Activated T-cell treated with anti-CD3 and anti-CD28 coated beads, Interleukin-2, amount 50 U/mL, for 24 hours (primary cell): Measurements from ENCODE around the gene CCL13.

Experiments
- DNase-seq: peaks from one replicate; pipeline ENCODE4 v3.0.0-alpha.2; 2020
- H3K27ac Mint-ChIP-seq: 2 replicates; pipeline ENCODE4 v1.8.0; 2020; ENCODE audit warnings: mild to moderate bottlenecking, mixed read lengths
- H3K27me3 Mint-ChIP-seq: 2 replicates; pipeline ENCODE4 v1.8.0; 2020; ENCODE audit warnings: mixed read lengths
- H3K36me3 Mint-ChIP-seq: 2 replicates; pipeline ENCODE4 v1.8.0; 2020; ENCODE audit warnings: low read depth, mixed read lengths
- H3K4me1 Mint-ChIP-seq: 2 replicates; pipeline ENCODE4 v1.8.0; 2020; ENCODE audit warnings: low read depth, mixed read lengths
- H3K4me3 Mint-ChIP-seq: 2 replicates; pipeline ENCODE4 v1.8.0; 2020; ENCODE audit warnings: mild to moderate bottlenecking, moderate library complexity, mixed read lengths
- H3K9me3 Mint-ChIP-seq: 2 replicates; pipeline ENCODE4 v1.8.0; 2020; ENCODE audit warnings: mixed read lengths

The CCL13 gene

GRCh38 chr17:34384822-34385605 is 28.7 kb downstream of the CCL13 start:
- no peak overlapping the region for H3K27ac Mint-ChIP-seq

DNA sequence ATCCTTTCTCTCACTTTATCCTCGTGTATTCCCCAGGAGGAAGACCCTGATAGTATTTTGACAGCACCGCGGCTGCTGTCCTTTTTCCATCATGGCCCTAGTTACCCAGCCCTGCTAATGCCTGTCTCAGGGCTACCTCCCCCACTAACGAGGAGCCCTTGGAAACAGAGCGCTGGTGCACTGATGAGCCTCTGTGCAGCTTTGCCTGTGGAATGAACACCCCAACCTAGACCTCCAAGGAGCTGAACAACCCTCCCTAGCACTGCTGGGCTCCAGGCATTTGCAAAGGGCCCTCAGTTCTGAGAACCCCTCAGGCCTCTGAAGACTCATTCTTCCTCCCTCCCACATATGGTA is 30.0 kb downstream of the CCL13 start:
- no peak for DNase-seq
- no peak overlapping the region for H3K27ac Mint-ChIP-seq
- no peak overlapping the region for H3K4me3 Mint-ChIP-seq
- no peaks in the 10 kb centered on the region for H3K36me3 Mint-ChIP-seq
- peaks cover 36% of the 10 kb centered on the region for H3K4me1 Mint-ChIP-seq
- H3K27me3 Mint-ChIP-seq = peaks cover 42% of the 10 kb centered on the region
- H3K9me3 Mint-ChIP-seq = no peaks in the 10 kb centered on the region

More at GRCh38 chr17:34384822-34385605, 28.7 kb downstream of the CCL13 start:
- Mint-ChIP-seq H3K4me1 (peaks cover 47% of the 10 kb centered on the region), H3K36me3 (no peaks in the 10 kb centered on the region), H3K4me3 (no peak overlapping the region), H3K27me3 (peaks cover 49% of the 10 kb centered on the region), H3K9me3 (no peaks in the 10 kb centered on the region)
- no peak for DNase-seq

GRCh38 chr17:34386697-34387550 is 30.6 kb downstream of the CCL13 start:
- Mint-ChIP-seq H3K27me3 (peaks cover 42% of the 10 kb centered on the region), H3K4me1 (peaks cover 34% of the 10 kb centered on the region), H3K9me3 (no peaks in the 10 kb centered on the region), H3K27ac (no peak overlapping the region), H3K4me3 (no peak overlapping the region), H3K36me3 (no peaks in the 10 kb centered on the region)
- no peak for DNase-seq

DNA sequence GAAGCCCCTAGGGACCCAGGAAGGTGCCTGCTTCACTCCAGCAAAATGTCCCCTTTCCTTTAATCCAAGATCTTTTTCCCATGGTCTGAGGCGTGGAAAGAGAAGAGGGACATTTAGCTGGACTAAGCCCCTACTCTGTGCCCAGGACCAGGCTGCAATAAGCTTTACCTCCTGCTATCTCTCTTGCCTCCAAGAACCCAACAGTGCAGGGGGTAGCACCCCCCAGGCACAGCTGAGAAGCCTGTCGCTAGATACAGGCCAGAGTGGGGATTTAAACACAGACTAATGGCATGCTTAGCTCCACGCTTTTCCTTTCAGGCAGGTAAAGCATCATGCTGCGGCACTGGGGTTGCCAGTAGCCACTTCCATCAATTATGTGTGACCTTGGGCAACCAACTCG is 31.3 kb downstream of the CCL13 start:
- Mint-ChIP-seq H3K9me3 (no peaks in the 10 kb centered on the region), H3K4me1 (peaks cover 29% of the 10 kb centered on the region), H3K4me3 (no peak overlapping the region), H3K27ac (no peak overlapping the region), H3K36me3 (no peaks in the 10 kb centered on the region), H3K27me3 (peaks cover 42% of the 10 kb centered on the region)
- DNase-seq = no peak

DNA sequence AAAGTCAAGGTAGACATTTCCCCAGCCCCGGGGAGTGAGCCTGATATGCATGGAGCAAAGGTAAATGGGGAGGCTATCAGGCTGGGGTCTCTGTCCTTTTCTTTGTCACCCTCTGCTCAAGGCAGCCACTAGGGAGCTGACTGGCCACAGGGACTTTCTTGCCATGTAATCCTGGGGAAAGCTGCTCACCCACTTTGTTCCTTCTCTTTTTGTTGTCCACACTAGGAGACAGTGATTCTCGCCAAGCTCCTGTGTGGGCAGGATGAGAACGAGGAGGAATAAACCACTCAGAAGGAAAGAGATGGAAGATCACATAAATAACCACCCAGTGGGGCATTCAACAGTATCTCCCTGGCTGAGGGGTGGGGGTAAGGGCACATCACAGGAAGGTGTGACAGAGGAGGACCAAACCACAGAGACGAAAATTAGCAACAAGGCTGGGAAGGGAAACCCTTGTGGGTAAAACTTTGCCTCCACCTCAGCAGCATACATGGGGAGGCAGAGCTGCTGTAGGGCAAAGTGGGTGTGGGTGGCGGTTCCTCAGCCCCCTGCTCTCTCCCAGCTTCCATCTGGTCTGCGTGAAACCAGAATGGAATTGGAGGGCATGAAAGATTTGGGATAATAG is 33.0 kb downstream of the CCL13 start:
- Mint-ChIP-seq H3K27me3 (peaks cover 35% of the 10 kb centered on the region), H3K4me3 (no peak overlapping the region), H3K9me3 (no peaks in the 10 kb centered on the region), H3K4me1 (peaks cover 19% of the 10 kb centered on the region), H3K36me3 (no peaks in the 10 kb centered on the region), H3K27ac (no peak overlapping the region)
- no peak for DNase-seq

- Mint-ChIP-seq H3K4me1 (peaks cover 19% of the 10 kb centered on the region), H3K27me3 (peaks cover 26% of the 10 kb centered on the region), H3K4me3 (no peak overlapping the region), H3K9me3 (no peaks in the 10 kb centered on the region), H3K36me3 (no peaks in the 10 kb centered on the region), H3K27ac (no peak overlapping the region)
- no peak for DNase-seq
Measured at GRCh38 chr17:34390649-34391048, 34.4 kb downstream of the CCL13 start.

DNA sequence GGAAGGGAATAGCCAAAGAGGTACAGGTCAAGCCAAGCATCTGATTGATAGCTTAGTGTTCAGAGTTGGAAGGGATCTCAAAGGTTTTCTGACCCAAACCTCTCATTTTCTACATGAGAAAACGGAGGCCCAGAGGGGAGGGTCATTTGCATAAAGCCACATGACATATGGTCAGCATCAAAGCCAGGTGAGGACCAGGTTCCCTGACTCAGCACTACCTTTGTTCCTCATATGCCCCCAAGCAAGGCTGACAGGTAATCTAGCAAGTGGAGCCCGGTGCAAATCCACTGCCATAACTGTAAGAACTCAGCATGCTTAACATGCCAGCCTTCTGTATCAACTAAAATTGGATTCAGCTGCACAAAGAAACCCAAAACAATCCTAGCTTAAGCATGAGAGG is 35.0 kb downstream of the CCL13 start:
- no peak for DNase-seq
- Mint-ChIP-seq H3K36me3 (no peaks in the 10 kb centered on the region), H3K9me3 (no peaks in the 10 kb centered on the region), H3K4me1 (peaks cover 18% of the 10 kb centered on the region), H3K4me3 (no peak overlapping the region), H3K27me3 (peaks cover 20% of the 10 kb centered on the region), H3K27ac (no peak overlapping the region)

- Mint-ChIP-seq H3K4me3 (no peak overlapping the region), H3K9me3 (no peaks in the 10 kb centered on the region), H3K27ac (no peak overlapping the region), H3K27me3 (peaks cover 23% of the 10 kb centered on the region), H3K4me1 (peaks cover 7% of the 10 kb centered on the region), H3K36me3 (no peaks in the 10 kb centered on the region)
- no peak for DNase-seq
Measured at GRCh38 chr17:34393401-34393800, 37.1 kb downstream of the CCL13 start.

DNA sequence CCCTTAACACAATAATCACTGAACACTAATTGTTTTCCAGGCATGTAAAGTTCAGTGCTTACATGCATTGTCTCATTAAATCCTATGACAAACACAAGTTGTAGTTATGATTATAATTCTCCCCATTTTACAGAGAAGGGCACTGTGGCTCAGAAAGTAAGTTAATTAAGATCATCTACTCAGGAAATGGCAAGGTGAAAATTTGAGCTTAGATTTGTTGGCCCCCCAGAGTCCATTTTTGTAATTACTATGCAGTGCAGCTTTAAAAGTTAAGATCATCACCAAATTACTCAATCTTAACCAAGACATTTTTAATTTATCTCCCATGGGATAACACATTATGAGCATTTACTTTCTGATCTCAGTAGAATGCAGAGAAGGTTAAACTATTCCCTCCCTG is 41.0 kb downstream of the CCL13 start:
- Mint-ChIP-seq H3K27me3 (peaks cover 24% of the 10 kb centered on the region), H3K9me3 (no peaks in the 10 kb centered on the region), H3K4me1 (no peaks in the 10 kb centered on the region), H3K27ac (no peak overlapping the region), H3K4me3 (no peak overlapping the region), H3K36me3 (no peaks in the 10 kb centered on the region)
- no peak for DNase-seq

DNA sequence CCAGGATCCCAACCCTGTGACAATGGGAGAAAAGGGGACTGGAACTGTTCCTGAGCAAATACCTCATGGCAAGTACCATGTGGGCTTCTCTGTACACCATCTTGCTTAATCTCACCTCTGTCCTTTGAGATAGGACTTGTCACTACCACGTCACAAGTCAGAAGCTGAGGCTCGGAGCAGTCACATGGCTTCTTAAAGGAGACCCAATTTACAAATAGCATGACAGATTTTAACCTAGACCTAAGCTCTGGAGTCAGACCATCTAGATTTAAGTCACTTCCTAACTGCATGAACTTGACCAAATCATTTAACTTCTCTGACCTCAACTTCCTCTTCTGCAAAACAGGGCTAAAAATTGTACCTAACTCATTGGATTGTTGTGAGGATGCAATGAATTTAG is 42.7 kb downstream of the CCL13 start:
- Mint-ChIP-seq H3K36me3 (no peaks in the 10 kb centered on the region), H3K27ac (no peak overlapping the region), H3K4me1 (no peaks in the 10 kb centered on the region), H3K4me3 (no peak overlapping the region), H3K9me3 (no peaks in the 10 kb centered on the region), H3K27me3 (peaks cover 24% of the 10 kb centered on the region)
- no peak for DNase-seq

DNA sequence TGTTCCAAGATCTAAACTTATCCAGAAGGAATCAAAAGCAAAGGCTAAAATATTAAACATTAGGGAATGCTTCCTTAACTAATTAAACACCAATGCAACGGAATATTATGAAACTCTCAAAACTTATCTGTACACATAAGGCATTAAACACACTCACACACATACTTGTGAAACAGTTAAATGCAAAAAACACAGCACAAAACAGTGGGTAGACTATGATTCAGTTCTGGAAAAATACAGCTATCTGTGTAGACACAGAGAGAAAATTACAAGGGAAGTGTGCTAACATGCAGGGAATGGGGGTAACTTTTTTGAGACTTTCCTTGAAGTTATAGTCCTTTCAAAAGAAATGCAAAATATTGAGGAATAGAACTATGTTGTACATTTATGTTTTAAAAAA is 43.4 kb downstream of the CCL13 start:
- no peak for DNase-seq
- Mint-ChIP-seq H3K27ac (no peak overlapping the region), H3K4me3 (no peak overlapping the region), H3K4me1 (no peaks in the 10 kb centered on the region), H3K9me3 (no peaks in the 10 kb centered on the region), H3K36me3 (no peaks in the 10 kb centered on the region), H3K27me3 (peaks cover 24% of the 10 kb centered on the region)

DNA sequence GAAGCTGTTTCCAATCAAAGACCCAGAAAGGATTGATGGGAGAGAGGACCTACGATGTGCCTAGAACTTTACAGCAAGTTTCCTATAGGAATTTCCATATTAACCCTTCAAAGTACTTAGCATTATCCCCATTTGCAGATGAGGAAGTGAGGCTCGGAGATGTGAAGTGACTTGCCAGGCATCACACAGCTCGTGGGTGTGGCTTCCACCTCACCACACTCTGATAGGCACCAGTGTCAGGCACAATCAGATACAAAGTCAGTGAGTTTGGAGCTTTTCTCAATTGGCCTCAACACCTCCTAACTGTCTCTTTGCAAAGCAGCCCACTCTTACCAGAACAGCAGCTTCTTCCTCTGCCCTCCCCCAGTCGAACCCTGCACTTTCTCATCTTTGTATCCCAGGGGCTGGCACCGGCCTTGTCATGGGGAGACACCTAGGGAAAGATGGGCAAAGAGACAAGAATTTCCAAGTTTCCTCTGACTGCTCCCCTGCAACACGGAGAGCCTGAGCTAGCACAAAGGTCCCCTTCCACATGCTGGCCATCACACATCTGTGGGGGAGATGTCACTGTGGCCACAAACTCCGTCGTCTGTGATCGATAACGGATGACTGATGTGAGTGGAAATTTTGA is 44.1 kb downstream of the CCL13 start:
- no peaks in the 10 kb centered on the region for H3K36me3 Mint-ChIP-seq
- no peaks in the 10 kb centered on the region for H3K4me1 Mint-ChIP-seq
- DNase-seq = no peak
- H3K4me3 Mint-ChIP-seq = no peak overlapping the region
- peaks cover 22% of the 10 kb centered on the region for H3K27me3 Mint-ChIP-seq
- H3K27ac Mint-ChIP-seq = no peak overlapping the region
- no peaks in the 10 kb centered on the region for H3K9me3 Mint-ChIP-seq

DNA sequence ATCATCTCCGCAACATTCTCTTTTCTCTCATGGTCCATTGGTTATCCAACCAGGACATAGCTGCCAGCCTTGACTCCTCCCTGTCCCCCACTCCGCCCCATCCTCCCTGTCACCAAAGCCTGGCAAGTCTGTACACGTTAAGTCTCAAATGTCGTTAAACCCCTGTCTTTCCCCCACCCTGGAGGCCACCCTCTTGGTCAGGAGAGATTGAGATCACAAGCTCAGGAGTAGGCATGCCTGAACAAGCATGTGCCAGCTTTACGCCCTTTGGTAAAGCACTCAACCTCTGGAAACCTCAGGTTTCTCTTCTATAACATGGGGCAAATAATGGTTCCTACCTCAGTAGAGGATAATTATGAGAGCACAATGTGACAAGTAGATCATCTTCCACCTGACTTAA is 44.9 kb downstream of the CCL13 start:
- no peak overlapping the region for H3K4me3 Mint-ChIP-seq
- no peaks in the 10 kb centered on the region for H3K9me3 Mint-ChIP-seq
- H3K36me3 Mint-ChIP-seq = no peaks in the 10 kb centered on the region
- no peak overlapping the region for H3K27ac Mint-ChIP-seq
- H3K27me3 Mint-ChIP-seq = peaks cover 20% of the 10 kb centered on the region
- no peak for DNase-seq
- no peaks in the 10 kb centered on the region for H3K4me1 Mint-ChIP-seq

DNA sequence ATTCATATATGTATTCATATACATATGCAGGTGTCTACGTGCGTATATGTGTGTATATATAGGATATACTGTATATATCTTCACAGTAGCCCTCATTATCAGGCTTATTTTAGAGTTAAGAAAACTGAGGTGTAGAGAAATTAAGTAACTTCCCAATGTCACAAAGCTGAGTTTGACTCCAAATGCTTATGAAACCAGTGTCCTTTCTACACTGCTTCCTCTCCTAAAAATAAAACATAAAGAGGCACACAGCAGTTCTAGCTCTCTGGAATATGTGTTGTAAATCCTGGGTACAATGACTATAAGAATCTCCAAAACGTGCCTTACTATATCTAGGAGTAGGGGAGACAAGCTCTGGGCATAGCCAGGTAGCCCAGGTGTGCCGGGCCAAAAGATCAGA is 46.7 kb downstream of the CCL13 start:
- DNase-seq = no peak
- H3K4me1 Mint-ChIP-seq = no peaks in the 10 kb centered on the region
- H3K27me3 Mint-ChIP-seq = peaks cover 15% of the 10 kb centered on the region
- no peaks in the 10 kb centered on the region for H3K9me3 Mint-ChIP-seq
- no peak overlapping the region for H3K27ac Mint-ChIP-seq
- H3K4me3 Mint-ChIP-seq = no peak overlapping the region
- no peaks in the 10 kb centered on the region for H3K36me3 Mint-ChIP-seq
